Activated T-helper 1 cell treated with anti-CD3 and anti-CD28 coated beads, Interleukin-2, amount 50 U/mL, for 16 hours (primary cell): Measurements from ENCODE around the gene SMARCD2.
A peak's percentile ranks its signal among the peaks of the same experiment; 100 is the strongest.
"Not testable (repeated sequence)": the region's sequence is repeated elsewhere in the genome, so short reads cannot be mapped to it uniquely, and the experiment has no call there.

Experiments
- DNase-seq, 2 donors: peaks; one replicate each; pipeline ENCODE4 v3.0.0-alpha.2; 2020; ENCODE audit warnings: low read depth in 1 of 2, low spot score in 1 of 2

SMARCD2 gene

DNA sequence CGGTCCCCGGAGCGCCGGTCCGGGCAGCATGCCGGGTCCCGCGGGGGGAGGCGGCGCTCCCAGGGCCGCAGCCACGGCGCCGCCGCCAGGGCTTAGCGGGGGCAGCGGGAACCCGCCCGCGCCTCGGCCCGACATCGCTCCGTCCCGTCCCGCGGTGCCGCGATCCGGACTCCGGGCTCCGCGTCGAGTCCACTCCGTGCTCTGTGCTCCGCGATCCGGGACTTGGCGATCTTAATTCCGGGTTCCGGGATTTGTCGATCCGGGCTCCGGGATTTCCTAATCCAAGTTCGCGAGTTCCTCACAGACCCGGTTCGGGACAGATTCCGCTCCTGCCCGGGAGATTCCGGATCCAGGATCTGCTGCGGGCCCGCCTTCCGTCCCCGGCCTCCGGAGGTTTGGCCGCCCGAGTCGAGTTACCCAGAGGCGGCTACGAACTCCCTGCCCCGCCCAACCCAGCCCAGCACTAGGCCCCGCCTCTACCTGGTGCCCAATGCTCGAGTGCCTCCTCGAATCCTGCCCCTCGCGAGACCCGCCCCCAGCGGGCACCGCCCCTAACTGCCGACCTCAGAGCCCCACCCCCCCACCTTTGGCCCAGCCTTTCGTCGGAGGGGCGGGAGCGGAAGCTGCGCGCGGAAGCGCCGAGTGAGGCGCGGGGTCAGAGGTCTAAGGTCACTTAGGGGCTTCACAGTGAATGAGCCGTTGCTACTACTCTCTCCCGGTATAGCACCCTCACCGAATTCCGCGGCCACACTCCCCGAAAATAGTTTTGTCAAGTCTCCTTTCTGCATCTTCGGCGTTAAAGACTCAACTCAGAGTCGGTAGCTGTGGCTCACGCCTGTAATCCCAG, at the start of gene SMARCD2:
Gene SMARCD2 (minus strand): TSS at position 146 of the 847 bp plus-strand sequence. CDS start 11 bp downstream, at position 135.
- peak; percentile 98 to 99 for DNase-seq

DNA sequence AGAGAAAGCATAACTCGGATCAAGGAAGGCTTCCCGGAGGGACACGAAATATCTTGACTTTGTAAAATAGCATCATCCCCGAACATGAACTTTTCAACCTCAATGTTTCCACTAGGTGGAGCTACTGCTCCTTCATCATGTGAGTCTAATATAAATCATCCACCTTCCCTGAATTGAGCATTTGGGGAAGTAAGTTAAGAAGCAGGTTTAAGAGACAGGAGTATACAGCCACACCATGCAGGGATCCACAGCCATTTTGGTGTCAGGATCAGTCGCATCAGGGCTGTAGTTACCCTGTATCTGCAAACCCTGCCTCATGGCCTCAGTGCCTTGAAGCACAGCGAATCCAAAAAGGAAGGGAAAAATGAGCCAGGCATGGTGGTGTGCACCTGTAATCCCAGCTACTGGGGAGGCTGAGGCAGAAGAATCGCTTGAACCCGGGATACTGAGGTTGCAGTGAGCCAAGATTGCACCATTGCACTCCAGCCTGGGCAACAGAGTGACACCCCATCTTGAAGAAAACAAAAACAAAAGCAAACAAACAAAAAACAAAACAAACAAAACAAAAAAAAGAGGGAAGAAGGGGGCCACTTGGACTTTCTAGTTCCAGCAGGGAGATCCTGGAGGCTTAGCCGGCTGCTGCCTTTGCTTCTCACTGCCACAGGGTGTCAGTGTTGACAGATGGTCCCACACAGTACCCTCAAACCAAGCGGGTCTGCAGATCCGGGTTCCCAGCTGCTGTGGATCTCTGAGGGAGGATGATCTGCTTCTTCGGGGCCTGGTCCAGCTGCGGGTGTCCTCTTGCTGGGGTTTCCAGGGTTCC, 46.8 kb upstream of the SMARCD2 start:
- not testable (repeated sequence) for DNase-seq

DNA sequence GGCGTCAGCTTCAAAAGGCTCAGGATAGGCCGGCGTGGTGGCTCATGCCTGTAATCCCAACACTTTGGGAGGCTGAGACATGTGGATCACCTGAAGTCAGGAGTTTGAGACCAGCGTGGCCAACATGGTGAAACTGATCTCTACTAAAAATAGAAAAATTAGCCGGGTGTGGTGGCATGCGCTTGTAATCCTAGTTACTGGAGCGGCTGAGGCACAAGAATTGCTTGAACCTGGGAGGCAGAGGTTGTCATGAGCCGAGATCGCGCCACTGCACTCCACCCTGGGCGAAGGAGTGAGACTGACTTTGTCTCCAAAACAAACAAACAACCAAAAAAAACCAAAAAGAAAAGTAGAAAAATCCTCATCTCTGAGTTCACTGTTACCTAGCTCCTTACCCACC, 42.6 kb upstream of the SMARCD2 start:
- not testable (repeated sequence) for DNase-seq

DNA sequence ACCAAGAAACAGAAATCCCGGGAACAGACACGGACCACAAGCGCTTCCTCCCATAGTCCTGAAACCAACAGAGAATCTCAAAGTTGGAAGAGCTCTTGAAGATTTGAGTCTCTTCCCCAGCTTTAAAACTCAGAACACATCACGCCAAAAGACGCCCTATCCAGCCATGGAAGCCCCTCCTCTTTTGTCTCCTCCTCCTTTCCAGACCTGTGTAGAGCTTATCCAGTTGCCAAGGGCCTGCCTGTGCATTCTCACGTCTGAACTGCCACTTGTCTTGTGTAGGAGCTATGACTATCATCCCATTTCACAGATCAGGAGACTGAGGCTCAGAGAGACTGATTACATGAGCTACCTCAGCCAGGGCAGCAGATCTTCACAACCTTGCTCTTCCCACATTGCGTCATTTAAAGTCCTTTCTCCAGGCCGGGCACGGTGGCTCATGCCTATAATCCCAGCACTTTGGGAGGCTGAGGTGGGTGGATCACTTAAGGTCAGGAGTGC, 40.2 kb upstream of the SMARCD2 start:
- not testable (repeated sequence) for DNase-seq

DNA sequence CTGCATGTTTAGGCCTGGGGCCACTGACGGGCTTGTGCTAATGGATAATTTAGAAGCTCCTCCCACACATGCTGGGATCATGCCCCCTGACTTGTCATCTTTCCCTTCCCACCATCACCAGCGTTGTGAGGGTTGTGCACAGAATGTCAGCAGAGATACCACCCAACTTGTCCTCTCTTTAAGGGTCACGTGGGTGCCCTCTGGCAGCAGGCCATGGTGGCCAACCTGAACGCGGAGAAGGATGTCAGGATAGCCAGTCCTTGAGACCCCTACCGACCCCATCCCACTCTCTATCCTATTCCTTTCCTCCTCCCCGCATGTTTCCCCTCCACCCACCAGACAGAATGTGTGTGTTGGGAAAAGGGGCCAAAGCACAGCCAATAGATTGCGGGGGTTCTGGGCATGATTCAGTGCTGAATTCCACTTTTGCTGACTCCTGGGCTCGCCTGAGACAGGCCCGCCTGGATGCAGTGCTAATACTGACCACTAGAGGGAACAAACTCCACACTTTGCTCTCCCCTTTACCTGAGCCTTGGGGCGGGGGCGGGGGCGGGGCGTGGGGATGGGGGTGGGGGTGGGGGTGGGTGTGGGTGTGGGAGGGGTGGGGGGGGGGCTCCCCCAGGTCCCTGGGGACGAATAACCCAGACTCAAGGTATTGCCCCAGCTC, 39.6 kb upstream of the SMARCD2 start, which contains the start of gene GH2:
Gene GH2 (minus strand): TSS at position 10 of the 667 bp plus-strand sequence. CDS start 143 bp downstream, outside the sequence.
- DNase-seq: peak; percentile 34 to 39

DNA sequence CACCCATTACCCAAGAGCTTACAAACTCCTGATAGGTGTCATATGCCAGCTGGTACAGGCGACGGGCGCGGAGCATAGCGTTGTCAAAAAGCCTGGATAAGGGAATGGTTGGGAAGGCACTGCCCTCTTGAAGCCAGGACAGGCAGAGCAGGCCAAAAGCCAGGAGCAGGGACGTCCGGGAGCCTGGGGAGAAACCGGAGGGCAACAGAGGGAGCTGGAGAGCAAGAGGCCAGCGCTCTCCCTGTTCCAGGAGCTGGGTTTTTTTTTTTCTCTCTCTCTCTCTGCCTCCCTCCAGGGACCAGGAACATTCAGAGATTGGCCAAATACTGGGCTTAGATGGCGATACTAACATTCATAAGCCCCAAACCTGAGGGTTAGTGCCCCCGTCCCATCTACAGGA, 38.9 kb upstream of the SMARCD2 start:
- not testable (repeated sequence) for DNase-seq

DNA sequence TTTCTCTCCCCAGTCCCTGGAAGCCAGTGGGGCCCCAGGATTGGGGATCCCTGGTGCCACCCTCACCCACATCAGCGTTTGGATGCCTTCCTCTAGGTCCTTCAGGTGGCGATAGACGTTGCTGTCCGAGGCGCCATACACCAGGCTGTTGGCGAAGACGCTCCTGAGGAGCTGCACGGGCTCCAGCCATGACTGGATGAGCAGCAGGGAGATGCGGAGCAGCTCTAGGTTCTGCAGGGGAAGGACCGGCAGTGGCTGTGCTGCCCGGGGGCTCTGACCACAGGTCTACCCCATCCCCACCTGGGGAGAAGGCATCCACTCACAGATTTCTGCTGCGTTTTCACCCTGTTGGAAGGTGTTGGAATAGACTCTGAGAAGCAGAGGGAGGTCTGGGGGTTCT, 38.2 kb upstream of the SMARCD2 start:
- DNase-seq: no peak

DNA sequence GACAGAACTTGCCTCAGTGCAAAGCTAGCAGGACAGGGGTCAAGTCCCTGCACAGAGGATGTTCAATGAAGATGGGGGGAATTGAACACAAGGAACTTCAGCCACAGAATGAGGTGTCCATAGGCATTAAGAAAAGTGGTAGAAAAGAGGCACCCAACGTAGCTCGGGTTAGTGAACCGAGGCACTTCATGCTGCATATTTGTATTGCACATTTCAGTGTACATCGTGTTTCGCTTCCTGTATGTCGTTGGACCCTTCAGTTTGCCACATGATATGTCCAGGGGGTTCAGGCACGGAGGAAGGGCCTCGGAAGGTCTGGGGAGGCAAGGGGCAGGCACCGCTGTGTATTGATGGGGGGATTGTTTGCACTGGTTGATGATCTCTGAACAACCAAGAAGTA, 35.9 kb upstream of the SMARCD2 start:
- DNase-seq: not testable (repeated sequence)

DNA sequence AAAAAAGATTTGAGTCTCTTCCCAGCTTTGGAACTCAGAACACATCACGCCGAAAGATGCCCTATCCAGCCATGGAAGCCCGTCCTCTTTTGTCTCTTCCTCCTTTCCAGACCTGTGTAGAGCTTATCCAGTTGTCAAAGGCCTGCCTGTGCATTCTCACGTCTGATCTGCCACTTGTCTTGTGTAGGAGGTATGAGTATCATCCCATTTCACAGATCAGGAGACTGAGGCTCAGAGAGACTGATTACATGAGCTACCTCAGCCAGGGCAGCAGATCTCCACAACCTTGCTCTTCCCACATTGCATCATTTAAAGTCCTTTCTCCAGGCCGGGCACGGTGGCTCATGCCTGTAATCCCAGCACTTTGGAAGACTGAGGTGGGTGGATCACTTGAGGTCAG, 32.2 kb upstream of the SMARCD2 start:
- not testable (repeated sequence) for DNase-seq

DNA sequence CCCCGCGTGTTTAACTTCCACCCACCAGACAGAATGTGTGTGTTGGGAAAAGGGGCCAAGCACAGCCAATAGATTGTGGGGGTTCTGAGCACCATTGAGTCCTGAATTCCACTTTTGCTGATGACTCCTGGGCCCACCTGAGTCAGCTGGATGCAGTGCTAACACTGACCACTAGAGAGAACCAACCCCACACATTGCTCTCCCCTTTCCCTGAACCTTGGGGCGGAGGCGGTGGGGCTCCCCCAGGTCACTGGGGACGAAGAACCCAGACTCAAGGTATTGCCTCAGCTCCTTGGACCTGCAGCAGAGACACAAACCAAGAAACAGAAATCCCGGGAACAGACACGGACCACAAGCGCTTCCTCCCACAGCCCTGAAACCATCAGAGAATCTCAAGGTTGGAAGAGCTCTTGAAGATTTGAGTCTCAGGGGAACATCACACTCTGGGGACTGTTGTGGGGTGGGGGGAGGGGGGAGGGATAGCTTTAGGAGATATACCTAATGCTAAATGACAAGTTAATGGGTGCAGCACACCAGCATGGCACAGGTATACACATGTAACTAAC, 31.7 kb upstream of the SMARCD2 start:
- not testable (repeated sequence) for DNase-seq

DNA sequence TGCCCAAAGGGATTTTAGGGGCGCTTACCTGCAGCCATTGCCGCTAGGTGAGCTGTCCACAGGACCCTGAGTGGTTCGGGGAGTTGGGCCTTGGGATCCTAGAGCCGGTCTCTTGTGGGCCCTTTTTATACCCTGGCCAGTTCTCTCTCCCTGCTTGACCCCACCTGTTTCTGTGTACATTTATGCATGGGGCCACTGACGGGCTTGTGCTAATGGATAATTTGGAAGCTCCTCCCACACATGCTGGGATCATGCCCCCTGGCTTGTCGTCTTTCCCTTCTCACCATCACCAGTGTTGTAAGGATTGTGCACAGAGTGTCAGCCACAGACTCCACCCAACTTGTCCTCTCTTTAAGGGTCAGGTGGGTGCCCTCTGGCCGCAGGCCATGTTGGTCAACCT, 31.1 kb upstream of the SMARCD2 start, which contains the start of gene CSH2:
Gene CSH2 (minus strand): TSS at position 101 of the 400 bp plus-strand sequence. CDS start 63 bp downstream, at position 38.
- not testable (repeated sequence) for DNase-seq

DNA sequence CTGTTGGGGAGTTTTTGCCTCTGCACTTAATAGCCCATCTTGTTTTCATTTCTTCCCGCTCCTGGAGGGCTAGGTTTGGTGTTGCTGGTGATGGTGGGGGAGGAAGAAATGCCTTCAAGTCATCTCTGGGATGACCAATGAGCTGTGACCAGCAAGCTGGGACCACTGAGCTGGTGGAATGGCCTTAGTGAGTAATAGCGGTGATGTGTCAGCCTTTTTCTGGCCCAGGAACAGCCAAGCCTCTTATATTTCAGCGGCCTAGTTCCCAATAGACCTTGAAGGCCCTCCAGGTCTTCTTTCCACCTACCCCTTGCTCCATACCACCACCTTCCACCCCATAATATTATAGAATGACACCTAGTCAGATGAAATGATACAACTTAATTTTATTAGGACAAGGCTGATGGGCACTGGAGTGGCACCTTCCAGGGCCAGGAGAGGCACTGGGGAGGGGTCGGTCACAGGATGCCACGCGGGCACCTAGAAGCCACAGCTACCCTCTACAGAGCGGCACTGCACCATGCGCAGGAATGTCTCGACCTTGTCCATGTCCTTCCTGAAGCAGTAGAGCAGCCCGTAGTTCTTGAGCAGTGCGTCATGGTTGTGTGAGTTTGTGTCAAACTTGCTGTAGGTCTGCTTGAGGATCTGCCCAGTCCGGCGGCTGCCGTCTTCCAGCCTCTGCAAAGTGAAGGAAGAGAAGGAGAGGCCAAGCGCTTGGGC, 29.3 kb upstream of the SMARCD2 start:
- not testable (repeated sequence) for DNase-seq

DNA sequence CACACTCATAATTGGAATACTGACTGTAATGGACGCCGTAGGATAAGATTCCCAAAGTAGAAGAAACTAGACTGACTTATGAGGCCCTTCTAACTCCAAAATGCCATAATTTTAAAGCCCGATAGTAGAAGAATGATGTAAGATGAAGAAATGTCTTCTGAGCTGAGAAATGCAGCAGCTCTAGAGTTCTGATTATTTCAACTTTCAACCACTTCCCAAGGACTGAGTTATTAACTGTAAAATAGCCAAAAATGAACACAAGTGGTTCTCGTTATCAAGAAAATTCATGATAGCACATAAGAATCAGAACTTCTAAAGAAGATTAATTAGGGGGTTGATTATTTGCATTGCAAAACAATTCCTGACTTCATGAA, 27.8 kb upstream of the SMARCD2 start:
- DNase-seq: not testable (repeated sequence)

DNA sequence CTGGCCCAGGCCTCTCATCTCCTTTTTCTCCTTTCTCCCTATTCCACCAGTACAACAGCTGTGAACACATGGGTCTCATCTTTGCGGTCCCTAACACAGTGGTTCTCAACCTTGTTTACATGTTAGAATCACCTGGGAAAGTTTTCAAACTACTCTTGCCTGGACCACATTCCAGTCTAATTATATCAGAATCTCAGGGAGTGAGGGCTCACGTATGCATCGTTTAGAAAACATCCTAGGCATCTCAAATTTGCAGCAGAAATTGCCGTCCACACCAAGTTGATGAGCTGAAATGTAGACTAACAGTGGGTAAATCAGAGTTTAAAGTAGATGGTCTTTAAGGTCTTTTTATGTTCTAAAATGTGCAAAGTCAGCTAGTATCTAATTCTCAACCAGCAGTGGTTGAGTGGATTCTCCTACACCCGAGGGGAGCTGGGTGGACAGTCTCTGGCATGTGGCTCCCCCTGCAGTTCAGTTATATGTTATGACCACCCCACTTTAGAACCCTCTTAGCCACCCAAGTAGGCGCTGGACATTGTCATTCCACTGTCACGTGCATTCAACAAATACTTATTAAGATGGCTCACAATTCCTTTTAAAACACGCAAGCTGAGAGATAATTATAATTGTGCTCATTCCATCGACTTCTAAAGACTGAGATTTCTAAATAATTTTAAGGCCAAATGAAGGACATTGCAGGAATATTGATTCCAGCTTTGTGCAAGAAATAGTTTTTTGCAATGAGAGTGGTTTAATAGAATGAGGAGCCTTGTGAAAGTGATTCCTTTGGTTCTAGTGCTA, 27.2 kb upstream of the SMARCD2 start:
- not testable (repeated sequence) for DNase-seq

DNA sequence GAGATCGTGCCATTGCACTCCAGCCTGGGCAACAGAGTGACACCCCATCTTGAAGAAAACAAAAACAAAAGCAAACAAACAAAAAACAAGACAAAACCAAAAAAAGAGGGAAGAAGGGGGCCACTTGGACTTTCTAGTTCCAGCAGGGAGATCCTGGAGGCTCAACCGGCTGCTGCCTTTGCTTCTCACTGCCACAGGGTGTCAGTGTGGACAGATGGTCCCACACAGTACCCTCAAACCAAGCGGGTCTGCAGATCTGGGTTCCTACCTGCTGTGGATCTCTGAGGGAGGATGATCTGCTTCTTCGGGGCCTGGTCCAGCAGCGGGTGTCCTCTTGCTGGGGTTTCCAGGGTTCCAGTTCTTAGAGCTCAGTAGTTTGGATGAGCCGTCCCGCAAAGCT, 24.1 kb upstream of the SMARCD2 start:
- not testable (repeated sequence) for DNase-seq

DNA sequence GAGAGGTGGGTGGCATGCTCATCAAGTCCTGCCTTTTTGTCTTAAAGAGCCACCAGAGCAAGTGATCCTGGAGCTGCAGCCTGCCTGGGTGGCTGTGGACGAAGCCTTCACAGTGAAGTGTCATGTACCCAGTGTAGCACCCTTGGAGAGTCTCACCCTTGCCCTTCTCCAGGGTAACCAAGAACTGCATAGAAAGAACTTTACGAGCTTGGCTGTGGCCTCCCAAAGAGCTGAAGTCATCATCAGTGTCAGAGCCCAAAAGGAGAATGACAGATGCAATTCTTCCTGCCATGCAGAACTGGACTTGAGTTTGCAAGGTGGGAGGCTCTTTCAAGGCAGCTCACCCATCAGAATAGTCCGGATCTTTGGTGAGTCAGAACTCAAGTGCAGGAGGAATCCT, 16.8 kb upstream of the SMARCD2 start:
- DNase-seq: no peak

DNA sequence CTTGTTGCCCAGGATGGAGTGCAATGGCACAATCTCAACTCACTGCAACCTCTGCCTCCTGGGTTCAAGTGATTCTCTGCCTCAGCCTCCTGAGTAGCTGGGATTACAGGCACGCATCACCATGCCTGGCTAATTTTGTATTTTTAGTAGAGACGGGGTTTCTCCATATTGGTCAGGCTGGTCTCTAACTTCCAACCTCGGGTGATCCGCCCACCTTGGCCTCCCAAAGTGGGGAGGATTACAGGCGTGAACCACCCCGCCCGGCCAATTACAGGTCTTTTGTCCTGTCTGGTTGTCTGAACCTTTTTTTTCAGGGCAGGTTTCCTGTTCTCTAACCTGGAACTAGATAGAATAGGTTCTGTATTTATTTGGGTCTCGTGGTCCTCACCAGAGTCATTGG, 13.9 kb upstream of the SMARCD2 start:
- not testable (repeated sequence) for DNase-seq

DNA sequence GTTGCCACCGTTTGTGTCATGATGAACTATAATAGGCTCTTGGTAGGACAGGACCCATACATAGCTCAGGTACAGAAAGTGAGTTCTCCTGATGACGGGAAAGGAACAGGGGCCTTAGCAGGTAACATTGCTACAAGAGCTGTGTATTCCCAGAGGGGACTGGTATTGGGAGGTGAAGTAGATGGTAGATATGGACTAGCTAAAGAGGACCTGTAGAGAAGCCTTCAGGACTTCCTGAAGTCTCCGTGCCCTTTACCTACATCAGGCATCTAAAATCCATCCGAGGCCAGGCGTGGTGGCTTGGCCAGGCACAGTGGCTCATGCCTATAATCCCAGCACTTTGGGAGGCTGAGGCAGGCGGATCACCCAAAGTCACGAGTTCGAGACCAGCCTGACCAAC, 12.7 kb upstream of the SMARCD2 start:
- DNase-seq: no peak

DNA sequence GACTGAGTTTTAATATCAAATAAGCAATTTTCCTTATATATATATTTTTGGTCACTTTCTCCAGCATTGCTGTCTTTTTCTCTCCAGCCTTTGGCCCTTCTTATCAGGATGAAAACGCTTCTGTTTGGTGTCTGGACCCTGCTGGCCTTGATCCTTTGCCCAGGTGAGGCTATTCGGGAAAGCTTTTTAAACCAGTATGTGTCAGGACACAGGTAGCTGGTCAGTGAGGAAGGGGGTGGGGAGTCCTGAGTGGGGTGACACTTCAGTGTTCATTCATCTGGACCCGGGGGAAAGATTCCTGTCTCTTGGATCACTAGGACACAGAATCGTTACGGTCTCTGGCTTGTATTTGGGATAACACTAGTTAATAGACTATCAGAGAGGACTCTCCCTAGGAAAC, 12.2 kb upstream of the SMARCD2 start:
- DNase-seq: no peak
